RCC 7860 (cell line): ENCODE data around the gene C5.

Experiments used
- DNase-seq: peaks from one replicate; pipeline ENCODE4 v3.0.0-alpha.2; 2015; ENCODE audit warnings: low spot score
- FAIRE-seq: peaks from 2 replicates; lab custom pipeline; 2012; peaks lifted over from hg19 to GRCh38; lab: Jason Lieb, UNC

Gene C5

DNA sequence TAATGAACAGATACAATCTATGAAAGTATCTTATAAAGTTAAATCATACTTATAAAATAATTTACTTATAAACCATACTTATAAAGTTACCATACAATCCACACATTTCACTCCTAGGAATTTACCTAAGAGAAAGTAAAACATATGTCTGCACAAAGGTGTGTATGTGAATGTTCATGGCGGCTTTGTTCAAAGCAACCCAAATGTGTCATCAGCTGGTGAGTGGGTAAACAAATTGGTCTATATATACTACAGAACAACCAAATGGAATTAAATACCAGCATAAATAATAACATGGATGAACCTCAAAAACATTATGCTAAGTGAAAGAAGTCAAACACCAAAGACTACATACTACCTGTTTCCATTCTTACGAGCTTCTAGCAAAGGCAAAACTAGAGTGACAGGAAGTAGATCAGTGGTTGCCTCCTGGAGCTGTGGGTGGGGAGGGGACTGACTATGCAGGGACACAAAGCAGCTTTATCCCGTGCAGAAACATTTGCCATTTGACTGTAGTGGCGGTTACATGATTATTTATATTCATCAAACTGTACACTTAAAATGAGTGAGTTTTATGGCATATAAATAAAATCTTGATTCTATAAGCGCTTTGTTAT, 134.1 kb downstream of the C5 start:
- no peak for FAIRE-seq

DNA sequence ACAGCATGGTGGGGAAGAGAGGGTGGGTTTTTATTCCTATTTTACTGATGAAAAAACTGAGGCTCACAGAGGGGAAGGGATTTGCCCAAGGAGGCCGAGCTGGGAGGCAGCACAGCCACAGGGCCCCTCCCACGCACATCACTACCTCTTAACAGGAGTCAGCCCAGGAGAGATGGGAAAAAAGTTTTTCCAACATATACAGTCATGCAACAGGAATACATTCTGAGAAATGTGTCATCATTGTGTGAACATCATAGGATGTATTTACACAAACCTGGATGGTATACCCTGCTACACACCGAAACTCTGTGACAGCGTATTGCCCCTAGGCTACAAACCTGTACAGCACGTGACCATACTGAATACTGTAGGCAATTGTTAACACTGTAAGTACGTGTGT, 135.1 kb downstream of the C5 start:
- DNase-seq (no peak), FAIRE-seq (no peak)

More for the DNA sequence above, 134.1 kb downstream of the C5 start:
- no peak for DNase-seq

- FAIRE-seq (no peak), DNase-seq (no peak)
Observed at GRCh38 chr9:120914396-120914795, 135.7 kb downstream of the C5 start.

DNA sequence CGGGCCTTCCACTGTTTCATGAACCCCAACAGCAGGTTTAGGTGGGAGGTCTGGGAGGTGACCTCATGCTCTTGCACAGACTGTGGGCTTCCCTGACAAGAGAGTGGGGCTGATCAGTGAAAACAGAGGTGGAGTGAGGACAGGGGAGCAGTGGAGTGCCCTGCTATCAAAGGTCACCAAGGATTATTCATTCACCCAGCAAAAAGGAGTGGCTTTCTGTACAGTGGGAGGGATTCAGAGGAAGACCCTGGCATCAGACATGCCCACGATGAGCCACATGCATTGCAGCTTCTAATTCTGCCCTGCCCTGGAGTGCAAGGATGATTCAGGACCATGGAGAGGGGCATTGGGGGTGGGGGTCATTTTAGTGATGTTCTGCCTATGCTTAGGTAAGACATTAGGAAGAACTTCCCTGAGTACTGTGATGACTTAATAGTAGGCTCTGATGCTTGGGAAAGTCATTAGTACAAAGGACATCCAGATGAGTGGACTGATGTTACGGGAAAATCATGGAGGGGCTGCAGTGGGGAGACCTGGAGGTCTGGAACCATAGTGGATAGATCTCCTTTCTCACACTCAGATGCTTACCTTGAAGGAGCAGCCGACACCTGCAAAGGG, 136.3 kb downstream of the C5 start:
- DNase-seq = no peak
- no peak for FAIRE-seq

DNA sequence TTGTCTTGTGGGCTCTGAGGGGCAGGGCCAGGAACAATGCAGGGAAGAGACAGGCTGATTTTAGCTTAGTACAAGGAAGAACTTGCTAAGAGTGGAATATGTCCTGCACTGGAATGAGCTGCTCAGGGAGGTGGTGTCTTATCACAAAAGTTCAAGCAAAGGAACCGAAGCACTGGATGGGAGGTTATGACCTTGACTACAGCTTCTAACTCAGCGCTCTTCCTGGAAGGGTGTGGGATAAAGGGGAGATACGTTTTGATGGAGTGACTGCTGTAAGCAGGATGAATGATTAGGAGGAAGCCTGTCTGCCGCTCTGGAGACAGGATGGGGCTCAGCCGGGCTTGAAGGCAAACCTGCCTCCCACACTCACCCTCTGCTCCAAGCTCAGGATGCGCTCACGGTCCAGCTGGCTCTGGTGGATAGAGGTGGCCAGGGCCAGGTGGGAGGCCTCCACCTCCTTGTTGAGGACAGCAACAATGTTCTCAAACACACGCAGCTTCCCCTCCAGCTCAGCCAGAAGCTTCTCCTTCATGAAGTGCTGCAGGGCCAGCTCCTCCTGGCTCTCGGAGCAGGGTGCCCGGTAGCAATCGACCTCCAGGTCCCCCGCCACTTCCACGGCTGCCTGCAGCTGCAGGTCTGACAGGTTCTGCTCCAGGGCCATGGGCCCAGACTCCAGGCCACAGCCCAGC, 137.0 kb downstream of the C5 start:
- DNase-seq (no peak), FAIRE-seq (no peak)

DNA sequence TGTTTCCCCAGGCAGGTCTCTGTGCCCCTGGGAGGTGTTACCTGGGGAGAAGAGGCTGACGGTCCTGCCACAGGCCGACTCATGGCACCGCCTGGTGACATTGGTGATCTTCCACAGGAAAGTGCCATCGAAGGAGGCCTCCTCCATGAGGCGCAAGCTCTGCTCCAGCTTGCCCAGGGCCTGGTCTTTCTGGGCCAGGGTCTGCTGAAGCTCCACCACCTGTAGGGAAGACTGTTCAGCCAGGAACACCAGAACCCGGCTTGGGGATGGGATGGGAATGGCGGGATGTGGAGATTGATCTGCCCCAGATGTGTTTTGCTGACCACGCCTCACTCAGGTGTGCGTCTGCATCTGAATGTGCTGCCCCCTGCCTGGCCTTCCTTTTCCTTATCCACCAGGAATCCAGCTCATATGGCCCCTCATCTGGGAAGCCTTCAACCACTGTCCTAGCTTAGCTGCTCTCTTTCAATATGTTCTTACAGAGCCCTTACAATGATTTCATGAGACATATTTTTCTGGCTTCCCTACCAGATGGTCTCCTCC, 138.7 kb downstream of the C5 start:
- FAIRE-seq (no peak), DNase-seq (no peak)

DNA sequence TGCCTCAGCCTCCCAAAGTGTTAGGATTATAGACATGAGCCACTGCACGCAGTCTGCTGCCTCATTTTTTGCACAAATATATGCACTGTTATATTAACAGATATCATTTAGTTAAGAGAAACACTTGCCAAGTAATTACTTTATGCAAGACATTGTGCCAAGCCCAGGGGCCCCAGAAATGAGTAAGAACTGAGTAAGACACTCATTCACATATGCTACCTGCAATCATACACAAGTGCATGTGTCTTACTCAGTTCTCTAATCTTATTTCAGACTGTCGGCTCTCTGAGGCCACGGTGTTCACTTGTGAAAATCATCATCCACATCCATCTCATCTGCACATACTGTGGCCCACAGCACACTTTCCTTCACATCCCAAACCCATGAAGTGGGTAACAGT, 139.4 kb downstream of the C5 start:
- FAIRE-seq = no peak
- DNase-seq = peak; percentile 14

- DNase-seq (peak; percentile 77), FAIRE-seq (no peak)
Observed at GRCh38 chr9:120909904-120910303, 140.2 kb downstream of the C5 start.

DNA sequence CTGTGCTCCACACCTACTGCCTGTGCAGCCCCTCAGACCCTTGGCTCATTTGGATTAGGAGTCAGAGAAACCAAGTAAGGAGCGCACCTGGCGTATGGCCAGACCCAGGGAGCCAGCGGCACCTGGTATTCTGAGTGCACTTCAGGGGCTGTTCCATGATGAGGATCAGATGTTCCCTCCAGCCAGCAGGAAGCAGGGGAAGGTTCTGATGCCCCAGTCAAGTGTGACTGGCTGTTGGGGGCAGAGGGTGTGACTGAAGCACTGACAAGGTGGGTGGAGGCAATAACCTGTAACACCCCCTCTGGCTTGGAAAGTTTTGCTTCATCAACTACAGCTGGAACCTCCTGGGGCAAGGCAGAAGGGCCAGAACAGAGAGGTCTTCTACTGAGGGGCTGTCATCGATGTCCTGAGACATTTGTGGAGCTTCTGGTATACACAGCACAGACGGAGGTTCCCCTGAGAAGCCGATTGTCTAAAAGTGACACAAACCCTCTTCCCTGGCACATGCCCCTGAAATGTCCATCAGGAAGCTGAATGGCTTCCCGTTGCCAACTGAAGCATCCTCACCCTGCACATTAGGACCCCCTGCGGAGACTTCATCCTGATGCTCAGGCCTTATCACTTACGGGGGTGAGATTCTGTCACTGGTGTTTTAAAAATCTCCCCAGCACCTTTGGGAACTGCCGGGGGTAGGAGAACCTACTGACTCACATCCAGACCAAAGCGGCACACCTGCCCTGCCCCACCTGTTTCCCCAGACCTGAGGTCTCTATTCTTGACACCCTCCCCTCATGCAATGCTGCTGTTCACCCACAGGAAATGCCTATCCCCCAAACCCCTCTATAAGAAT, 144.5 kb downstream of the C5 start:
- DNase-seq = no peak
- FAIRE-seq = no peak

DNA sequence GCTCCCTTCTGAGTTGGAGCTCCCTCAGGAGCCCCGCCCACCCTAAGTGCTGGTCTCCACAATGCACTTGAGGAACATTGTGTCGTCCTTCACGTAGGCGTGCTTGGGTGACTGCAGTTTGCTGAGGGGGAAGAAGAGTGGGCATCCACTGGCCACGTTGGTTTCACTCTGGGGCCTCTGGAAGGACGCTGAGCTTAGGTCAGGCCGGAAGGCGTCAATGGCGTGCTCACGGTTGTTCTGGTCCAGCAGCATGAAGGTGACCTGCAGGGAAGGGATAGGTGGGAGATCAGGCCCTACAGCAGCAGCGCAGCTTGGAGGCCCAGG, 145.1 kb downstream of the C5 start:
- no peak for DNase-seq
- no peak for FAIRE-seq

DNA sequence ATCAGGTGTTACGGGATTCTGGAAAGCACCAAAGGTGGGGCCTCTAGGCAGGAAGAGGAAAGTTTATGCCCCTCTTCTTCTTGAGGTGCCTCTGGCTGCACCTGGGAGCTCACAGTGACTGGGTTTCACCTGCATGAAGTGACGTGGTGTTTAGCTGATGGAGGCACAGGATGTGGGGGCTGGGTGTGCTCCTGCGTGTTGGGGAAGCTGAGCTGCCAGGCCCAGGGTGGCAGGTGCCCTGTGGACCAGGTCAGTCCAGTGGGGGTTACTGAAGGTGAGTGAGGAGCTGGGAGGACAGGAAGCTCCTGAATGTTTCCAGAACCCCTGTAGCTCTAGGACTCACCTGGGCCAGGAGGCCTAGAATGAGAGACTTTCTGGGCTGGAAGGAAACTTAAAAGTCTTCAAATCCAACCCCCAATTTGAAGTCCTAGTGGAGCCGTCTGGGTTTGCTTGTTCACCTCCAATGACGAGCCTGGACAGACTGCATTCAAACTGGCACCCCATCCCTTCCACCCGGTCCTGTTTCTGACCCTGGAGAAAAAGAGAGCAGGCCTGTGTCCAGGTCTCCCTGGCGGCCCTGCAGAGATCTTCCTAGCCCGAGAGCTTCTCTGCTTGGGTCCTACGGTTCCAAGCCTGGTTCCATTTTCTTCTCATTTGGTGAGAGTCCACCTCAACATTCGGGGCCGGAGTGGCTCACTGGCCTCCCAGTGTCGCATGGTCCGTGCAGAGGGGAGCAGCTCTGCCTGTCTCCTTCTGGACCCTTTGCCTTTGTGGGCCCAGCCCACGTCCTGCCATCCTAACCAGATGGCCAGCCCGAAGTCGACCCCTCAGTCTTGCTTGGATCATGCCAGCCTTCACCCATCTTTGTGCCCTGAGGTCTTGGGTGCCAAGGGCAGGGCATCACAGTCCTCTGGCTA, 145.8 kb downstream of the C5 start:
- DNase-seq = no peak
- no peak for FAIRE-seq

GRCh38 chr9:120902569-120903535, 147.2 kb downstream of the C5 start:
- no peak for FAIRE-seq
- DNase-seq = no peak
